Measurements from ENCODE around the gene DPRX.
"Not testable (repeated sequence)": the region's sequence is repeated elsewhere in the genome, so short reads cannot be mapped to it uniquely, and the experiment has no call there.

Gene DPRX

GRCh38 chr19:53649746-53650593 is 18.2 kb downstream of the DPRX start:
- H3K4me3 ChIP-seq (ENCODE audit: low read depth, low read length) = no peak overlapping the region
- no peaks in the 10 kb centered on the region for H3K36me3 ChIP-seq (ENCODE audit: control insufficient read depth, insufficient read depth, low read length)
- H3K4me1 ChIP-seq (ENCODE audit: control insufficient read depth, insufficient read depth, low read length) = no peaks in the 10 kb centered on the region
- H3K9ac ChIP-seq (ENCODE audit: low read depth, low read length) = no peak overlapping the region
- no peaks in the 10 kb centered on the region for H3K27me3 ChIP-seq (ENCODE audit: control insufficient read depth, insufficient read depth, low read length)
- H3K9me3 ChIP-seq (ENCODE audit: control insufficient read depth, insufficient read depth, low read length) = peaks cover 12% of the 10 kb centered on the region

- Histone ChIP-seq H3K9ac (ENCODE audit: low read depth, low read length) (no peak overlapping the region), H3K36me3 (ENCODE audit: control insufficient read depth, insufficient read depth, low read length) (no peaks in the 10 kb centered on the region), H3K4me1 (ENCODE audit: control insufficient read depth, insufficient read depth, low read length) (no peaks in the 10 kb centered on the region), H3K9me3 (ENCODE audit: control insufficient read depth, insufficient read depth, low read length) (peaks cover 23% of the 10 kb centered on the region), H3K4me3 (ENCODE audit: low read depth, low read length) (no peak overlapping the region), H3K27me3 (ENCODE audit: control insufficient read depth, insufficient read depth, low read length) (no peaks in the 10 kb centered on the region)
Observed at GRCh38 chr19:53652476-53652875, 20.7 kb downstream of the DPRX start.

- H3K9me3 ChIP-seq (ENCODE audit: control insufficient read depth, insufficient read depth, low read length) = peaks cover 20% of the 10 kb centered on the region
- no peak overlapping the region for H3K4me3 ChIP-seq (ENCODE audit: low read depth, low read length)
- H3K9ac ChIP-seq (ENCODE audit: low read depth, low read length) = no peak overlapping the region
- no peaks in the 10 kb centered on the region for H3K27me3 ChIP-seq (ENCODE audit: control insufficient read depth, insufficient read depth, low read length)
- no peaks in the 10 kb centered on the region for H3K36me3 ChIP-seq (ENCODE audit: control insufficient read depth, insufficient read depth, low read length)
- H3K4me1 ChIP-seq (ENCODE audit: control insufficient read depth, insufficient read depth, low read length) = peaks cover 9% of the 10 kb centered on the region
Observed at GRCh38 chr19:53655042-53655665, 23.4 kb downstream of the DPRX start.

- Histone ChIP-seq H3K36me3 (ENCODE audit: control insufficient read depth, insufficient read depth, low read length) (no peaks in the 10 kb centered on the region), H3K27me3 (ENCODE audit: control insufficient read depth, insufficient read depth, low read length) (no peaks in the 10 kb centered on the region), H3K9ac (ENCODE audit: low read depth, low read length) (no peak overlapping the region), H3K4me3 (ENCODE audit: low read depth, low read length) (no peak overlapping the region), H3K9me3 (ENCODE audit: control insufficient read depth, insufficient read depth, low read length) (peaks cover 20% of the 10 kb centered on the region), H3K4me1 (ENCODE audit: control insufficient read depth, insufficient read depth, low read length) (peaks cover 22% of the 10 kb centered on the region)
Observed at GRCh38 chr19:53657330-53657729, 25.5 kb downstream of the DPRX start.

GRCh38 chr19:53657778-53658177 is 26.0 kb downstream of the DPRX start:
- Histone ChIP-seq H3K9ac (ENCODE audit: low read depth, low read length) (no peak overlapping the region), H3K27me3 (ENCODE audit: control insufficient read depth, insufficient read depth, low read length) (no peaks in the 10 kb centered on the region), H3K9me3 (ENCODE audit: control insufficient read depth, insufficient read depth, low read length) (peaks cover 20% of the 10 kb centered on the region), H3K4me3 (ENCODE audit: low read depth, low read length) (no peak overlapping the region), H3K4me1 (ENCODE audit: control insufficient read depth, insufficient read depth, low read length) (peaks cover 23% of the 10 kb centered on the region), H3K36me3 (ENCODE audit: control insufficient read depth, insufficient read depth, low read length) (no peaks in the 10 kb centered on the region)

- H3K27me3 ChIP-seq (ENCODE audit: control insufficient read depth, insufficient read depth, low read length) = no peaks in the 10 kb centered on the region
- no peak overlapping the region for H3K4me3 ChIP-seq (ENCODE audit: low read depth, low read length)
Observed at GRCh38 chr19:53659292-53659691, 27.5 kb downstream of the DPRX start.

GRCh38 chr19:53660584-53660983 is 28.8 kb downstream of the DPRX start:
- H3K36me3 ChIP-seq (ENCODE audit: control insufficient read depth, insufficient read depth, low read length) = no peaks in the 10 kb centered on the region
- no peak overlapping the region for H3K4me3 ChIP-seq (ENCODE audit: low read depth, low read length)
- H3K9ac ChIP-seq (ENCODE audit: low read depth, low read length) = peak overlapping the region; percentile 2
- H3K4me1 ChIP-seq (ENCODE audit: control insufficient read depth, insufficient read depth, low read length) = peaks cover 23% of the 10 kb centered on the region
- peaks cover 5% of the 10 kb centered on the region for H3K9me3 ChIP-seq (ENCODE audit: control insufficient read depth, insufficient read depth, low read length)
- no peaks in the 10 kb centered on the region for H3K27me3 ChIP-seq (ENCODE audit: control insufficient read depth, insufficient read depth, low read length)

More at GRCh38 chr19:53659292-53659691, 27.5 kb downstream of the DPRX start:
- H3K9me3 ChIP-seq (ENCODE audit: control insufficient read depth, insufficient read depth, low read length) = peaks cover 17% of the 10 kb centered on the region
- peaks cover 23% of the 10 kb centered on the region for H3K4me1 ChIP-seq (ENCODE audit: control insufficient read depth, insufficient read depth, low read length)
- no peaks in the 10 kb centered on the region for H3K36me3 ChIP-seq (ENCODE audit: control insufficient read depth, insufficient read depth, low read length)
- H3K9ac ChIP-seq (ENCODE audit: low read depth, low read length) = no peak overlapping the region

GRCh38 chr19:53662209-53662608 is 30.4 kb downstream of the DPRX start:
- Histone ChIP-seq H3K27me3 (ENCODE audit: control insufficient read depth, insufficient read depth, low read length) (no peaks in the 10 kb centered on the region), H3K36me3 (ENCODE audit: control insufficient read depth, insufficient read depth, low read length) (no peaks in the 10 kb centered on the region), H3K9ac (ENCODE audit: low read depth, low read length) (no peak overlapping the region), H3K9me3 (ENCODE audit: control insufficient read depth, insufficient read depth, low read length) (no peaks in the 10 kb centered on the region), H3K4me1 (ENCODE audit: control insufficient read depth, insufficient read depth, low read length) (peaks cover 23% of the 10 kb centered on the region), H3K4me3 (ENCODE audit: low read depth, low read length) (no peak overlapping the region)

GRCh38 chr19:53664152-53664551 is 32.4 kb downstream of the DPRX start:
- Histone ChIP-seq H3K9ac (ENCODE audit: low read depth, low read length) (no peak overlapping the region), H3K36me3 (ENCODE audit: control insufficient read depth, insufficient read depth, low read length) (no peaks in the 10 kb centered on the region), H3K9me3 (ENCODE audit: control insufficient read depth, insufficient read depth, low read length) (no peaks in the 10 kb centered on the region), H3K4me1 (ENCODE audit: control insufficient read depth, insufficient read depth, low read length) (peaks cover 21% of the 10 kb centered on the region), H3K4me3 (ENCODE audit: low read depth, low read length) (no peak overlapping the region), H3K27me3 (ENCODE audit: control insufficient read depth, insufficient read depth, low read length) (no peaks in the 10 kb centered on the region)

GRCh38 chr19:53664760-53665159 is 33.0 kb downstream of the DPRX start:
- no peak overlapping the region for H3K4me3 ChIP-seq (ENCODE audit: low read depth, low read length)
- no peaks in the 10 kb centered on the region for H3K36me3 ChIP-seq (ENCODE audit: control insufficient read depth, insufficient read depth, low read length)
- H3K4me1 ChIP-seq (ENCODE audit: control insufficient read depth, insufficient read depth, low read length) = peaks cover 19% of the 10 kb centered on the region
- H3K9ac ChIP-seq (ENCODE audit: low read depth, low read length) = no peak overlapping the region
- no peaks in the 10 kb centered on the region for H3K9me3 ChIP-seq (ENCODE audit: control insufficient read depth, insufficient read depth, low read length)
- H3K27me3 ChIP-seq (ENCODE audit: control insufficient read depth, insufficient read depth, low read length) = no peaks in the 10 kb centered on the region

GRCh38 chr19:53666331-53666730 is 34.5 kb downstream of the DPRX start:
- not testable (repeated sequence) for H3K9ac ChIP-seq (ENCODE audit: low read depth, low read length); H3K4me3 ChIP-seq (ENCODE audit: low read depth, low read length); H3K36me3 ChIP-seq (ENCODE audit: control insufficient read depth, insufficient read depth, low read length); H3K27me3 ChIP-seq (ENCODE audit: control insufficient read depth, insufficient read depth, low read length); H3K9me3 ChIP-seq (ENCODE audit: control insufficient read depth, insufficient read depth, low read length)
- H3K4me1 ChIP-seq (ENCODE audit: control insufficient read depth, insufficient read depth, low read length) = peaks cover 19% of the 10 kb centered on the region

- peaks cover 12% of the 10 kb centered on the region for H3K4me1 ChIP-seq (ENCODE audit: control insufficient read depth, insufficient read depth, low read length)
- not testable (repeated sequence) for H3K36me3 ChIP-seq (ENCODE audit: control insufficient read depth, insufficient read depth, low read length); H3K9me3 ChIP-seq (ENCODE audit: control insufficient read depth, insufficient read depth, low read length); H3K4me3 ChIP-seq (ENCODE audit: low read depth, low read length); H3K27me3 ChIP-seq (ENCODE audit: control insufficient read depth, insufficient read depth, low read length); H3K9ac ChIP-seq (ENCODE audit: low read depth, low read length)
Observed at GRCh38 chr19:53668804-53669203, 37.0 kb downstream of the DPRX start.

Measured in iPS-15b (cell line).